Prostate gland (tissue), 2 donors: ENCODE results near the gene ZCCHC2.

Source experiments
- POLR2AphosphoS5 ChIP-seq: sonication (generic); formaldehyde crosslinking; IDR thresholded peaks from one replicate; pipeline ENCODE4 v1.6.1; 2017; ENCODE audit warnings: antibody characterized with exemption
- TF ChIP-seq, protein P1 (sequence below), 4 experiments: fragments of 200-600 bp in 2 of 4; fragments of 450-650 bp in 2 of 4; sonication (generic) in 2 of 4; IDR thresholded peaks; 1 replicate in 3 of 4; 2 replicates in 1 of 4; pipeline ENCODE4 v1.5.1; 2016 to 2019; ENCODE audit warnings: antibody characterized with exemption in 4 of 4, mild to moderate bottlenecking in 2 of 4, moderate library complexity in 2 of 4

GRCh38 chr18:62509779-62510178, 13.0 kb upstream of the ZCCHC2 start:
- no peak for TF ChIP-seq POLR2AphosphoS5
- TF ChIP-seq, protein P1, sequence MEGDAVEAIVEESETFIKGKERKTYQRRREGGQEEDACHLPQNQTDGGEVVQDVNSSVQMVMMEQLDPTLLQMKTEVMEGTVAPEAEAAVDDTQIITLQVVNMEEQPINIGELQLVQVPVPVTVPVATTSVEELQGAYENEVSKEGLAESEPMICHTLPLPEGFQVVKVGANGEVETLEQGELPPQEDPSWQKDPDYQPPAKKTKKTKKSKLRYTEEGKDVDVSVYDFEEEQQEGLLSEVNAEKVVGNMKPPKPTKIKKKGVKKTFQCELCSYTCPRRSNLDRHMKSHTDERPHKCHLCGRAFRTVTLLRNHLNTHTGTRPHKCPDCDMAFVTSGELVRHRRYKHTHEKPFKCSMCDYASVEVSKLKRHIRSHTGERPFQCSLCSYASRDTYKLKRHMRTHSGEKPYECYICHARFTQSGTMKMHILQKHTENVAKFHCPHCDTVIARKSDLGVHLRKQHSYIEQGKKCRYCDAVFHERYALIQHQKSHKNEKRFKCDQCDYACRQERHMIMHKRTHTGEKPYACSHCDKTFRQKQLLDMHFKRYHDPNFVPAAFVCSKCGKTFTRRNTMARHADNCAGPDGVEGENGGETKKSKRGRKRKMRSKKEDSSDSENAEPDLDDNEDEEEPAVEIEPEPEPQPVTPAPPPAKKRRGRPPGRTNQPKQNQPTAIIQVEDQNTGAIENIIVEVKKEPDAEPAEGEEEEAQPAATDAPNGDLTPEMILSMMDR (IDR thresholded peaks at IDR 0.05) = no peak
